ENCODE results near the gene RIPK4. TPM values are rescaled to one million over a fixed set of nuclear protein-coding genes. Genes with fewer than 3 reads are reported as not detected.

Gene RIPK4
- total RNA-seq, result 41.0 and 44.5 TPM in 2 replicates

DNA sequence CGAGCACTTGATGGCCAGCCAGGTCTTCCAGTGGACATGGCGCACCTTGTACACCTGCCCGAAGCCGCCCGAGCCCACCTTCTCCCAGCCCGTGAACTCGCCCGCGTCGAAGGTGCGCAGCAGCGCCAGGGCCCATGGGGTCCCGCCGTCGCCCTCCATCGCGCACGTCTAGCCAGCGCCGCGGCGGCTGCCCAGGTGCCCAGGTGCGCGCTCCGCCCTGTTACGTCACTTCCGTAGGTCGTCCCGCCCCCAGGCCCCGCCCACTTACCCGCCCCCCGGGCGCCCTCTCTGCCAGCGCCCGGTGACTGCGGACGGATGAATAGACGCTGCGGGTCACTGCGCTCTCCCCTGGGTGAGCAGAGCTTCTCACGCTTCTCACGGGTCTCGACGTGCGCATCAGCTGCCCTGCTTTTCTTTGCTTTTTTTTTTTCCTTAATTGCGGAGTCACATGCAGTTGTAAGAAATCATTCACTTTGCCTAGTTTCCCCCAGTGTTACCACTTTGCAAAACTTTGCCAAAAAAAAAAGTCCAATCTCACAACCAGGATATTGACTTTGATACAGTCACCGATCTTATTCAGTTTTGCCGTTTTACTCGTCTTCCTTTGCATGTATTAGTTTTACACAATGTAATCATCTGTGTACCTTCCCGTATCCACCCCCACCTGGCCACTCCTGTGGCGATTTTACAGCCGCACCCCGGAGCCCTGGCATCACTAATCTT, at the start of gene RIPK4:
Gene RIPK4 (minus strand): TSS at position 170 of the 723 bp plus-strand sequence. CDS start 11 bp downstream, at position 159.

Other genes with a start within 250 kb of the RIPK4 start
- 4.5 and 7.4 TPM in 2 replicates for gene PRDM15, start 112.3 kb upstream of the RIPK4 start, total RNA-seq
- 4.3 and 8.5 TPM in 2 replicates for gene C2CD2, start 187.0 kb upstream of the RIPK4 start, total RNA-seq
- 3.2 and 5.5 TPM in 2 replicates for gene ZBTB21, start 243.3 kb upstream of the RIPK4 start, total RNA-seq

All from airway epithelial cell (primary cell).